ENCODE measurements around the gene C1orf94.

GRCh38 chr1:34130306-34130705, 46.4 kb upstream of the C1orf94 start:
- TF ChIP-seq CTCF (IDR thresholded peaks at IDR 0.05) = no peak
- TF ChIP-seq POLR2AphosphoS5 (IDR thresholded peaks at IDR 0.05; ENCODE audit: low read depth, low read length) = no peak
- no peak for TF ChIP-seq REST (IDR thresholded peaks at IDR 0.05; ENCODE audit: insufficient read depth in 1 of 2, low read depth in 2 of 2, low read length in 1 of 2)
- TF ChIP-seq SIN3A (IDR thresholded peaks at IDR 0.05; ENCODE audit: borderline replicate concordance, insufficient read depth, low read depth, low read length) = no peak
- no peak for TF ChIP-seq TCF7L2 (IDR thresholded peaks at IDR 0.05; ENCODE audit: low read depth, low read length)
